ENCODE measurements around the gene ENO3. TPM values are rescaled to one million over a fixed set of nuclear protein-coding genes. Genes with fewer than 3 reads are reported as not detected.

The ENO3 gene
- total and polyA plus RNA-seq, 3 donors from 2014 or later = 16.4 to 29.9 (median 17.2) TPM

DNA sequence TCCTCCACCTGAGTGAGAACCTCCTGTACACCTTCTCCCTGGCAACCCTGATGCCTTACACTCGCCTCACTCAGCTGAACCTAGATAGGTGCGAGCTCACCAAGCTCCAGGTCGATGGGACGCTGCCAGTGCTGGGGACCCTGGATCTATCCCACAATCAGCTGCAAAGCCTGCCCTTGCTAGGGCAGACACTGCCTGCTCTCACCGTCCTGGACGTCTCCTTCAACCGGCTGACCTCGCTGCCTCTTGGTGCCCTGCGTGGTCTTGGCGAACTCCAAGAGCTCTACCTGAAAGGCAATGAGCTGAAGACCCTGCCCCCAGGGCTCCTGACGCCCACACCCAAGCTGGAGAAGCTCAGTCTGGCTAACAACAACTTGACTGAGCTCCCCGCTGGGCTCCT is 18.2 kb upstream of the ENO3 start:
- Histone ChIP-seq H3K27me3 (no peaks in the 10 kb centered on the region), H3K27ac (no peak overlapping the region), H3K4me3 (no peak overlapping the region), H3K9me3 (no peaks in the 10 kb centered on the region), H3K4me1 (no peaks in the 10 kb centered on the region), H3K36me3 (ENCODE audit: low read depth, missing control alignments) (no peaks in the 10 kb centered on the region)
- intact Hi-C loops (cut with DNase I; ENCODE audit: low total_unique reads) = no loop called here
- TF ChIP-seq, protein P1, sequence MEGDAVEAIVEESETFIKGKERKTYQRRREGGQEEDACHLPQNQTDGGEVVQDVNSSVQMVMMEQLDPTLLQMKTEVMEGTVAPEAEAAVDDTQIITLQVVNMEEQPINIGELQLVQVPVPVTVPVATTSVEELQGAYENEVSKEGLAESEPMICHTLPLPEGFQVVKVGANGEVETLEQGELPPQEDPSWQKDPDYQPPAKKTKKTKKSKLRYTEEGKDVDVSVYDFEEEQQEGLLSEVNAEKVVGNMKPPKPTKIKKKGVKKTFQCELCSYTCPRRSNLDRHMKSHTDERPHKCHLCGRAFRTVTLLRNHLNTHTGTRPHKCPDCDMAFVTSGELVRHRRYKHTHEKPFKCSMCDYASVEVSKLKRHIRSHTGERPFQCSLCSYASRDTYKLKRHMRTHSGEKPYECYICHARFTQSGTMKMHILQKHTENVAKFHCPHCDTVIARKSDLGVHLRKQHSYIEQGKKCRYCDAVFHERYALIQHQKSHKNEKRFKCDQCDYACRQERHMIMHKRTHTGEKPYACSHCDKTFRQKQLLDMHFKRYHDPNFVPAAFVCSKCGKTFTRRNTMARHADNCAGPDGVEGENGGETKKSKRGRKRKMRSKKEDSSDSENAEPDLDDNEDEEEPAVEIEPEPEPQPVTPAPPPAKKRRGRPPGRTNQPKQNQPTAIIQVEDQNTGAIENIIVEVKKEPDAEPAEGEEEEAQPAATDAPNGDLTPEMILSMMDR (IDR thresholded peaks at IDR 0.05) = no peak
- TF ChIP-seq POLR2A (IDR thresholded peaks at IDR 0.05) = no peak
- WGBS, 2 donors = 97 to 100% methylated on average over 5 to 12 of the region's 12 CpGs
- no peak for DNase-seq

GRCh38 chr17:4933646-4934045 is 17.3 kb upstream of the ENO3 start:
- Histone ChIP-seq H3K4me1 (peaks cover 4% of the 10 kb centered on the region), H3K27ac (no peak overlapping the region), H3K36me3 (ENCODE audit: low read depth, missing control alignments) (no peaks in the 10 kb centered on the region), H3K4me3 (no peak overlapping the region), H3K9me3 (no peaks in the 10 kb centered on the region), H3K27me3 (no peaks in the 10 kb centered on the region)
- WGBS, 2 donors = 86 to 87% methylated on average over 12 to 16 of the region's 16 CpGs
- no peak for TF ChIP-seq POLR2A (IDR thresholded peaks at IDR 0.05)
- TF ChIP-seq, protein P1 (IDR thresholded peaks at IDR 0.05) = no peak
- DNase-seq = no peak
- intact Hi-C loops (cut with DNase I; ENCODE audit: low total_unique reads) = no loop called here

DNA sequence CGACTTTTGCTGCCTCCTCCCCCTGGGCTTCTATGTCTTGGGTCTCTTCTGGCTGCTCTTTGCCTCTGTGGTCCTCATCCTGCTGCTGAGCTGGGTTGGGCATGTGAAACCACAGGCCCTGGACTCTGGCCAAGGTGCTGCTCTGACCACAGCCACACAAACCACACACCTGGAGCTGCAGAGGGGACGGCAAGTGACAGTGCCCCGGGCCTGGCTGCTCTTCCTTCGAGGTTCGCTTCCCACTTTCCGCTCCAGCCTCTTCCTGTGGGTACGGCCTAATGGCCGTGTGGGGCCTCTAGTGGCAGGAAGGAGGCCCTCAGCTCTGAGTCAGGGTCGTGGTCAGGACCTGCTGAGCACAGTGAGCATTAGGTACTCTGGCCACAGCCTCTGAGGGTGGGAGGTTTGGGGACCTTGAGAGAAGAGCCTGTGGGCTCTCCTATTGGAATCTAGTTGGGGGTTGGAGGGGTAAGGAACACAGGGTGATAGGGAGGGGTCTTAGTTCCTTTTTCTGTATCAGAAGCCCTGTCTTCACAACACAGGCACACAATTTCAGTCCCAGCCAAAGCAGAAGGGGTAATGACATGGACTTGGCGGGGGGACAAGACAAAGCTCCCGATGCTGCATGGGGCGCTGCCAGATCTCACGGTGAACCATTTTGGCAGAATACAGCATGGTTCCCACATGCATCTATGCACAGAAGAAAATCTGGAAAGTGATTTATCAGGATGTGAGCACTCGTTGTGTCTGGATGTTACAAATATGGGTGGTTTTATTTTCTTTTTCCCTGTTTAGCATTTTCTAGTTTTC is 16.5 kb upstream of the ENO3 start:
- Histone ChIP-seq H3K36me3 (ENCODE audit: low read depth, missing control alignments) (no peaks in the 10 kb centered on the region), H3K9me3 (no peaks in the 10 kb centered on the region), H3K4me3 (no peak overlapping the region), H3K27ac (no peak overlapping the region), H3K27me3 (no peaks in the 10 kb centered on the region), H3K4me1 (peaks cover 11% of the 10 kb centered on the region)
- no peak for DNase-seq
- no peak for TF ChIP-seq POLR2A (IDR thresholded peaks at IDR 0.05)
- TF ChIP-seq, protein P1 (IDR thresholded peaks at IDR 0.05) = no peak
- WGBS, 2 donors = 52 to 53% methylated on average over 13 to 14 of the region's 14 CpGs
- intact Hi-C loops (cut with DNase I; ENCODE audit: low total_unique reads) = no loop called here

DNA sequence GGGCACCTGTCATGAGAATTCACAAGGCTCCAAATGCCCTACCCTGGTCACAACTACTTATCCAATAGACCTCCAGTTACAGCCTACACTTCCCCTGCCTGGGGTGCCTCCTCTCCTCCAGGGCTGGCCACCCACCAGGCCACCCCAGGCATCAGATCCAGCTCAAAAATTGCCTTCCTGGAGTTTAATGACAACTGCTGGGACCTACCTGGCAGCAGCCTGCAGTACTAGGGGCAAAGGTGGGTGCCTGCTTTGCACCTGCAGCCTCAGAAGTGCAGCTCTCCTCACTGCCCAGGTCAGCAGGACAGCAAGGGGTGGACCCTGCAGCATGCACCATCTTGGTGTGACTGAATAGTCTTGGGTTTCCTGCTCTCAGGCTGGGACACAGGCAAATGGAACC is 15.3 kb upstream of the ENO3 start:
- Histone ChIP-seq H3K4me1 (peaks cover 11% of the 10 kb centered on the region), H3K27ac (no peak overlapping the region), H3K36me3 (ENCODE audit: low read depth, missing control alignments) (no peaks in the 10 kb centered on the region), H3K27me3 (no peaks in the 10 kb centered on the region), H3K9me3 (no peaks in the 10 kb centered on the region), H3K4me3 (no peak overlapping the region)
- intact Hi-C loops (cut with DNase I; ENCODE audit: low total_unique reads) = no loop called here
- TF ChIP-seq POLR2A (IDR thresholded peaks at IDR 0.05) = no peak
- TF ChIP-seq, protein P1 (IDR thresholded peaks at IDR 0.05) = no peak
- no peak for DNase-seq

DNA sequence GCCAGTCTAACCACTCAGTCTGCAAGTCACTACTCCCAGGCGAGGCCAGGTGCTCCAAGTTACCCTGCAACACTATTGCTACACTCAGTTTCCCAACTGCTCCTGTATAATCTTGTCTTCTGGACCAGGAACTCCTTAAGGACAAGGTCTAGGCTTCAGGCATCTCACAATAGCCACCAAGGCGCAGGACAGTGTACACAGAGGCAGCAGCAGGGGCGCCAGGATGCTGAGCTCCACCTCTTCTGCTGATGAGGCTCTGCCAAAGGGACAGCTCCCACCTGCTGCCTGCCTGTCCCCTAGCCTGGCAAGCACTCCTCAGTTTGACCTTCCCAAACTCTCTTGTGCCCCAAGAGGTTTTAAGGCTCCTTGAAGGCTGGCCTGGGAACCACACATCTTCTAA is 14.5 kb upstream of the ENO3 start:
- H3K27ac ChIP-seq = no peak overlapping the region
- no peaks in the 10 kb centered on the region for H3K36me3 ChIP-seq (ENCODE audit: low read depth, missing control alignments)
- TF ChIP-seq, protein P1 (IDR thresholded peaks at IDR 0.05) = no peak
- TF ChIP-seq POLR2A (IDR thresholded peaks at IDR 0.05) = no peak
- no peak overlapping the region for H3K4me3 ChIP-seq
- H3K9me3 ChIP-seq = no peaks in the 10 kb centered on the region
- 88% methylated on average over 3 of the region's 3 CpGs for WGBS, 2 donors
- no peak for DNase-seq
- no peaks in the 10 kb centered on the region for H3K27me3 ChIP-seq
- intact Hi-C loops (cut with DNase I; ENCODE audit: low total_unique reads) = no loop called here
- peaks cover 11% of the 10 kb centered on the region for H3K4me1 ChIP-seq

Data from testis (tissue), 3 donors.